MM.1S (cell line): ENCODE measurements around the gene MRPL2.

Experiments used
- DNase-seq: peaks from one replicate; pipeline ENCODE4 v3.0.0-alpha.2; 2015
- H2AFZ ChIP-seq: fragments of 300-600 bp; sonication (generic); 2 replicates; pipeline ENCODE4 v1.6.0; 2016; ENCODE audit warnings: antibody characterized with exemption, low read length
- H3F3A ChIP-seq: fragments of 300-600 bp; sonication (generic); 2 replicates; pipeline ENCODE4 v1.6.1; 2016; ENCODE audit warnings: mild to moderate bottlenecking, antibody characterized with exemption, low read length, moderate library complexity, mixed read lengths; ENCODE audit not compliant: insufficient read depth
- H3K27ac ChIP-seq: fragments of 300-600 bp; sonication (generic); 2 replicates; pipeline ENCODE4 v1.5.1; 2016; ENCODE audit warnings: mild to moderate bottlenecking, low read length
- H3K27me3 ChIP-seq: fragments of 300-600 bp; sonication (generic); replicated peaks from 2 replicates; pipeline ENCODE4 v1.6.0; 2016; ENCODE audit warnings: low read length; ENCODE audit not compliant: insufficient read depth
- H3K36me3 ChIP-seq: fragments of 300-600 bp; sonication (generic); replicated peaks from 2 replicates; pipeline ENCODE4 v1.6.1; 2016; ENCODE audit warnings: mild to moderate bottlenecking, low read length, mixed read lengths; ENCODE audit not compliant: insufficient read depth
- H3K4me1 ChIP-seq: fragments of 300-600 bp; sonication (generic); 2 replicates; pipeline ENCODE4 v1.6.1; 2016; ENCODE audit warnings: low read length, mixed read lengths
- H3K4me2 ChIP-seq: fragments of 300-600 bp; sonication (generic); 2 replicates; pipeline ENCODE4 v1.6.0; 2016; ENCODE audit warnings: low read depth, low read length
- H3K4me3 ChIP-seq: fragments of 300-600 bp; sonication (generic); 2 replicates; pipeline ENCODE4 v1.5.1; 2016; ENCODE audit warnings: low read length, mixed read lengths
- H3K79me2 ChIP-seq: fragments of 300-600 bp; sonication (generic); 2 replicates; pipeline ENCODE4 v1.6.1; 2016; ENCODE audit warnings: mixed run types, low read length, mixed read lengths
- H3K9ac ChIP-seq: fragments of 300-600 bp; sonication (generic); 2 replicates; pipeline ENCODE4 v1.6.1; 2016; ENCODE audit warnings: low read length, mixed read lengths
- H3K9me2 ChIP-seq: fragments of 300-600 bp; sonication (generic); replicated peaks from 2 replicates; pipeline ENCODE4 v1.6.1; 2016; ENCODE audit warnings: mild to moderate bottlenecking, low read length, mixed read lengths; ENCODE audit not compliant: insufficient read depth
- H3K9me3 ChIP-seq: fragments of 300-600 bp; sonication (generic); replicated peaks from 2 replicates; pipeline ENCODE4 v1.6.1; 2016; ENCODE audit warnings: mild to moderate bottlenecking, low read length, mixed read lengths; ENCODE audit not compliant: insufficient read depth
- H4K20me1 ChIP-seq: fragments of 300-600 bp; sonication (generic); 2 replicates; pipeline ENCODE4 v1.6.1; 2016; ENCODE audit warnings: mild to moderate bottlenecking, low read length, moderate library complexity, mixed read lengths; ENCODE audit not compliant: insufficient read depth
- CTCF ChIP-seq: fragments of 300-600 bp; sonication (generic); IDR thresholded peaks from 2 replicates; pipeline ENCODE4 v1.5.1; 2016; ENCODE audit warnings: antibody characterized with exemption, low read length, mixed read lengths
- EZH2 ChIP-seq: fragments of 300-600 bp; sonication (generic); optimal IDR thresholded peaks from 2 replicates; pipeline ENCODE3; 2017; ENCODE audit warnings: low read depth, mild to moderate bottlenecking, antibody characterized with exemption, low read length, mixed read lengths
- EZH2phosphoT487 ChIP-seq: fragments of 300-600 bp; sonication (generic); IDR thresholded peaks from 2 replicates; pipeline ENCODE4 v1.6.1; 2018; ENCODE audit warnings: antibody characterized with exemption, low read length

The MRPL2 gene

GRCh38 chr6:43093436-43094289, 34.4 kb upstream of the MRPL2 start:
- Histone ChIP-seq H3K9me3 (no peaks in the 10 kb centered on the region), H3K79me2 (no peaks in the 10 kb centered on the region), H3K9ac (no peak overlapping the region), H3K36me3 (no peaks in the 10 kb centered on the region), H3K4me1 (no peaks in the 10 kb centered on the region), H3K4me2 (peak overlapping the region; percentile 43; the same call in 1 of the 2 replicates), H3K9me2 (no peaks in the 10 kb centered on the region), H4K20me1 (no peaks in the 10 kb centered on the region), H3K27me3 (no peaks in the 10 kb centered on the region), H3F3A (no peaks in the 10 kb centered on the region), H3K27ac (no peak overlapping the region), H2AFZ (peak overlapping the region; percentile 39), H3K4me3 (0 out of 2 replicates have a peak overlapping the region, but pooled peaks have one; percentile 15)
- no peak for DNase-seq
- TF ChIP-seq CTCF (no peak), EZH2phosphoT487 (no peak), EZH2 (no peak)

GRCh38 chr6:43092635-43093034, 33.4 kb upstream of the MRPL2 start:
- TF ChIP-seq CTCF (no peak), EZH2phosphoT487 (no peak), EZH2 (no peak)
- no peaks in the 10 kb centered on the region for H3K36me3 ChIP-seq
- no peaks in the 10 kb centered on the region for H3K79me2 ChIP-seq
- H3F3A ChIP-seq: no peaks in the 10 kb centered on the region
- H3K27me3 ChIP-seq: no peaks in the 10 kb centered on the region
- H3K4me2 ChIP-seq: no peak overlapping the region
- H3K4me3 ChIP-seq: no peak overlapping the region
- no peaks in the 10 kb centered on the region for H4K20me1 ChIP-seq
- no peak overlapping the region for H3K27ac ChIP-seq
- H3K9me2 ChIP-seq: no peaks in the 10 kb centered on the region
- no peak overlapping the region for H2AFZ ChIP-seq
- no peak overlapping the region for H3K9ac ChIP-seq
- DNase-seq: no peak
- H3K4me1 ChIP-seq: no peaks in the 10 kb centered on the region
- no peaks in the 10 kb centered on the region for H3K9me3 ChIP-seq

- Histone ChIP-seq H3K36me3 (no peaks in the 10 kb centered on the region), H3K79me2 (no peaks in the 10 kb centered on the region), H3K9me2 (no peaks in the 10 kb centered on the region), H2AFZ (no peak overlapping the region), H3K4me2 (no peak overlapping the region), H3K9ac (no peak overlapping the region), H3F3A (no peaks in the 10 kb centered on the region), H3K27ac (no peak overlapping the region), H3K27me3 (no peaks in the 10 kb centered on the region), H3K4me3 (no peak overlapping the region), H3K9me3 (no peaks in the 10 kb centered on the region), H3K4me1 (no peaks in the 10 kb centered on the region), H4K20me1 (no peaks in the 10 kb centered on the region)
- no peak for DNase-seq
- TF ChIP-seq CTCF (no peak), EZH2 (no peak), EZH2phosphoT487 (no peak)
These were observed 32.3 kb upstream of the MRPL2 start for GRCh38 chr6:43091436-43091991.
